K562 treated with DMSO at 1 percent for 4 hours (cell line): ENCODE measurements around the gene TIMM44. TPM values are rescaled to one million over a fixed set of nuclear protein-coding genes. Genes with fewer than 3 reads are reported as not detected.

ENCODE experiments used
- total RNA-seq: library from RNA; unstranded; fragments of 300-600 nt; gene quantifications from 2 replicates; pipeline ENCODE4 v1.2.3, GENCODE V29; 2022; ENCODE audit not compliant: insufficient read depth

Gene TIMM44
- 150 and 161 TPM in 2 replicates for total RNA-seq

DNA sequence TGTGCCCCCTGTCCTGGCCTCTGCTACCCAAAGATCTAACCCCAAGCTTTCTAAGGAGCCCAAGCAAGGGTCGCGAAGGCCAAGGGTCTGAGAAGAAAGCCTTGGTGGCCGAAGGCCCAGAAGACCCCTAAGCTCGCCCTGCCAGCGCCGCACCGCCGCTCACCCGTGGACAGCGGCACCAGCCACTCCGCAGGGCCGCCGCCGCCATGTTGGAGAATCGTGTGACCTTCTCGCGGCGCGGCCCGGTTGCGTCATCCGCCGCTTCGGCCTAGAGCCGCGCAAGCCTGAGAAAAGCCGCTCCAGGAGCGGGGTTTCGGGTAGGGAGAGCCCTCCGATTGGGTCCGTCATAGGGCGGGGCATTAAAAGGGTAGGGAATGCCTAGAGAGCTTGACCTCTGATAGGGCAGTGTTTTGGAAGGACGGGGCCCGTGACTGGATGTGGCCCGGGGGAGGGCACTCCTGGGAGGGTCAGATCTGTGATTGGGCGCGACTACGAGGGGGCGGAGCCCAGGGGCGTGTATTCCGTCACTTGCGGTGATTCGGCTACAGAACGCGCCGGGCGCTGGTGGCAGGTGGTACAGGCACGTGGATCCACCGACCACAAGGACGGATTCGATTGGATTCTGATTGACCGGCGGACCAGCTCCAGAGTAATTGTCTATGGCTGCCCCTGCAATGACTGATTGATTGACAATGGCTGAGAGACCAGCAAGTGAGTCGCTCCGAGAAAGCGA lies at the start of gene TIMM44:
TSS of gene TIMM44 (minus strand) at position 223 of the 733 bp plus-strand sequence. CDS start at position 208, 15 bp downstream.

DNA sequence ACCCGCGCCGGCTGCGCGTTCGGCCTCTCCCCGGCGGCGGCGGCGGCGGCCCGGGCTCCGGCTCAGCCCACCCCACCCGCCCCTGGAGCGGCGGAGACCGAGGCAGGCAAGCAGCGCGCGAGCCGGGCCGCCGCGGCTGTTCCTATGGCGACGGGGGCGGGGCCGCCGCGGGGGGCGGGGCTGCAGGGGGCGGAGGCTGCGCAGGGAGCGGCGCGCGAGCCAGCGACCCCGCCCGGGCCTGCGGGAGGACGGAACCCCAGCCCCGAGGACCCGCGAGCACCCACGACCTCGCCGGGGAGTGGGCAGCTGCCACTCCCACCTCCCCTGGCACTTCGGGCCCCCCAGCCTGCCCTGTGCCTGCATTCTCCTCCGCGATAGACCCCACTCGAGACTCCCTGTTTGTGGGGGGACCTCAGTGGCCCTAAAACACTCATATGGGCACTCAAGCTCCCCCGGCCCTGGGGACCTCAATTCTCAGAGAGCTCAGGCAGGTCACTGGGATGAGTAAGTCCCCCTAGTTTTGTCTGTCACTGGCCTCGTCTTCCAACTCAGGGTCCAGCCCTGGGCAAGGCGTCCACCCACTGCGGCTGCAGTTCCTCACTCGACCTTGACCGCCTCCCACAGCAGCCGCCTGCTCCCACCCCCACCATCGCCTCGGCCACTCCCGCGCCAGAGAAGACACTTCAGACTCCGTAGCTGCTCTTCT lies 17.3 kb downstream of the TIMM44 start, which contains the start of gene CTXN1:
TSS of gene CTXN1 (minus strand) at position 115 of the 706 bp plus-strand sequence. CDS start 597 bp downstream, outside the sequence.

DNA sequence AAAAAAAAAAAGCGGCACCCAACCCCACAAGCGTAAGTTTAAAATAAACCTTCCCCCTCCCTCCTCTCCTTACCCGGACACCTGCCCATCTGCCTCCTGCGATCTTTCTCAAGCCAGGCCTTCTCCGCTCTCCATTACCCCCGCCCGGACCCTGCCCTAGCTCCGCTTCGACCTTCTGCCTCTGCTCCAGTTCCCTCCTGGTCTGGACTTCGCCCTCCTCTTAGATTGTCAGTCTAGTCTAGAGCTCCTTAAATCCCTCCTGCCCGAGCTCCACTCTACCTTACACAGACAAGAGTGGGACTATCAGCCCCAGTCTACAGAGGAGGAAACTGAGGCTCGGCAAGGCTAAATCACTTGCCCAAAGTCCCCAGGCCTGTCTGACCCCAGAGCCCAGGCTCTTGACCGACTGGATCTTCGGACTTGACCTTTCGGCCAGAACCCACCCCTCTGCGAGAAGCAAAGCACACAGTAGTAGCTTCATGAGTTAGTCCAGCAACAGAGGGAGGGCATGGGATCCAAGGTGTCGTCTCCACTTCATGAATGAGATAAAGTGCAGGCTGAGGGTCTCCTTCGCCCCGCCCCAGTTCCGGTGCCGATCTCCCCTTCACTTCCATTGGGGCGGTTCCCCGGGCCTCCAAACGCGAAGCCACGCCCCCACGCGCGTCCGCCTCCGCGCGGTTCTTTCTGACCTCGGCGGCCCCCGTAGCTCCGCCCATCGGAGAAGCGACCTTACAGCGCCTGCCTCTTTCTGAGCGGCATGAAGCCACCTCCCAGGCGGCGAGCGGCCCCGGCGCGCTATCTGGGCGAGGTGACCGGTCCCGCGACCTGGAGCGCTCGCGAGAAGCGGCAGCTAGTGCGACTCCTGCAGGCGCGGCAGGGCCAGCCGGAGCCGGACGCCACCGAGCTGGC lies 23.6 kb downstream of the TIMM44 start, which contains the start of gene SNAPC2:
TSS of gene SNAPC2 (plus strand) at position 729 of the 909 bp plus-strand sequence. CDS start at position 758, 29 bp downstream.

GRCh38 chr19:7914598-7915045 lies 28.8 kb downstream of the TIMM44 start, which contains the start of gene TGFBR3L:
Gene TGFBR3L, plus strand, starts transcription at chr19:7914830.

DNA sequence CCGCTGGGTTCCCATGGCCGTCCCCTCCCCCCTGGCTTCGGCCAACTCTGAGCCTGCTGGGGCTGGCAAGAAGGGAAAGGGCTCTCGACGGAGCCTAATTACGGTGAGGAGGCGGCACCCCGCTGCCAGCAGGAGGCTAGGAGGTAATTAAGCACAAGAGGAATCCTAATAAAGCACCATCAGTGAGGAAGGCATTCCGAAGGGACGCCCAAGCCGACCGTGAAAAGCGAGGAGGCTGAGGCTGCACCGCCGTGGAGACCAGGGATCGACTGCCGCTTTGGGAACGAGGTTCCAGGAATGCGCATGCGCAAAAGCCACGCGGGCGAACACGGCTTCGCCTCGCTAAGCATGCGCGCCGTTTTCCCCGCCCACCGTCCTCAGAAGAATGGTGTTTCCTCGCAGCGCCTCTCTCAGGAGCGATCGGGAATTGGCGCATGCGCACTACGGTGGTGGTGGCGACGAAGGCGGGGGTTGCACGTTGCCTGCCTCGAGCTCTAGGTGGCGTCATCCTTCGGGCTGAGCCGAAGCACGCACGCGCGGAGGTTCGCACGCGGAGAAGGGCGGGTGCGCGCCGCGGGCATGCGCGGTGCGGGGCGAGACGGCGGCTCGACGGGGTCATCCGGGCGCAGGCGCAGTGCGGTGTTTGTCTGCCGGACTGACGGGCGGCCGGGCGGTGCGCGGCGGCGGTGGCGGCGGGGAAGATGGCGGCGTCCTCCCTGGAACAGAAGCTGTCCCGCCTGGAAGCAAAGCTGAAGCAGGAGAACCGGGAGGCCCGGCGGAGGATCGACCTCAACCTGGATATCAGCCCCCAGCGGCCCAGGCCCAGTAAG lies 40.0 kb downstream of the TIMM44 start, which contains the start of gene MAP2K7:
TSS of gene MAP2K7 (plus strand) at position 634 of the 830 bp plus-strand sequence. CDS start at position 702, 68 bp downstream.

DNA sequence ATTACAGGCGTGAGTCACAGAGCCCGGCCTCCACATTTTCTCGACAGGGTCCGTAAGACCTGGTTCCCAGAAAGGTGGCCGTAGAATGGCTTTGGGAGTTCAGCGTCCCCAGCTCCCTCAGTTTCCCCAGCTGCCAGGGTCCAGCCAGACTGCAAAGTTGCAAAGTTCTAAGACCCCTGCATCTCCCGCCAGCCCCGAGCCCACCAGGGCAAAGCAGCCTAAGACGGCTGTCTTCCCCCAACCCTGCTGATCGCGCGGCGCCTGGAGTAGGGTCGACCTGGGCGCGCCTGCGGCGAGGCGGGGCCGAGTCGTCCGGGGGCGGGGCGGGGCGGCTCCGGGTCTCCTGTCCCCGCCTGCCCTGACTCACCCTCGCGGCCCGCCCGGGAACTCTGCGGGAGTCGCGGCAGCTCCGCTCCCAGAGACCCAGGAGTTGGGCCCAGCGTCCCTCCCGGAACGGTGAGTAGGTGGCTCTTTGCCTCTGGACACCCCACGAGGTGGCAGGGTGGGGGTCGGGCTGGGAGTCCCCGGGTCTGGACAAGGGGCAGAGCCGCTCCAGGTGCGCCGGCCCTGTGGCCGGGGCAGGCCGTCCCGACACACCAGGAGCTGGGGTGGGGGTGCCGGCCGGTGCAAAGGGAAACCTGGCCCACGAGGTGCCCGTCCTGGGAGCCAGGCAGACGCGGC lies 55.2 kb downstream of the TIMM44 start, which contains the start of gene LRRC8E:
TSS of gene LRRC8E (plus strand) at position 366 of the 681 bp plus-strand sequence. CDS start 7,094 bp downstream, outside the sequence.

Other genes starting within 250 kb of the TIMM44 start
- not detected in 2 replicates for gene FCER2, start 241.5 kb downstream of the TIMM44 start, total RNA-seq
- not detected in 2 replicates for gene CLEC4G, start 211.6 kb downstream of the TIMM44 start, total RNA-seq
- not detected in 2 replicates for gene CD209, start 196.1 kb downstream of the TIMM44 start, total RNA-seq
- gene CLEC4M, start 180.4 kb downstream of the TIMM44 start, total RNA-seq, result 0.40 TPM in 1 of 2 replicates, not detected in the other
- 7.9 and 13.4 TPM in 2 replicates for gene EVI5L, start 113.4 kb downstream of the TIMM44 start, total RNA-seq
- gene PRR36, start 69.3 kb downstream of the TIMM44 start, total RNA-seq, result 0.12 TPM in 1 of 2 replicates, not detected in the other
- gene LRRC8E, start 55.2 kb downstream of the TIMM44 start, total RNA-seq, result 3.9 and 4.0 TPM in 2 replicates
- gene MAP2K7, start 39.8 kb downstream of the TIMM44 start, total RNA-seq, result 24.3 and 30.0 TPM in 2 replicates
- gene TGFBR3L, start 28.8 kb downstream of the TIMM44 start, total RNA-seq, result 3.9 TPM in 2 replicates
- 45.1 and 48.4 TPM in 2 replicates for gene SNAPC2, start 23.3 kb downstream of the TIMM44 start, total RNA-seq
- 8.8 and 9.9 TPM in 2 replicates for gene CTXN1, start 17.5 kb downstream of the TIMM44 start, total RNA-seq
- gene ELAVL1, start 62.0 kb upstream of the TIMM44 start, total RNA-seq, result 52.1 and 62.2 TPM in 2 replicates
- gene CCL25, start 109.1 kb upstream of the TIMM44 start, total RNA-seq, result not detected in 2 replicates
- 0.06 TPM in 1 of 2 replicates, not detected in the other for gene FBN3, start 205.9 kb upstream of the TIMM44 start, total RNA-seq